Heart right ventricle (tissue), 16 donors: ENCODE data around the gene TFAP2C. TPM values are rescaled to one million over a fixed set of nuclear protein-coding genes. Genes with fewer than 3 reads are reported as not detected.

ENCODE experiments used
- ATAC-seq, 8 donors: fragments of 200-7000 bp; cut with Tn5 transposase; one replicate each; pipeline ENCODE4 v1.9.1; 2020; ENCODE audit warnings: mild to moderate bottlenecking in 8 of 8, moderate library complexity in 8 of 8, moderate number of reproducible peaks in 1 of 8
- DNase-seq, 2 donors: peaks; one replicate each; pipeline ENCODE4 v3.0.0-alpha.2; 2020
- H3K27ac ChIP-seq, 10 donors: fragments of 200-600 bp; sonication (generic) in 2 of 10; one replicate each; pipeline versions ENCODE4 v1.5.0 to v1.8.0; 2020 to 2022; ENCODE audit warnings: mild to moderate bottlenecking in 3 of 10
- H3K27me3 ChIP-seq, 7 donors: fragments of 200-600 bp; one replicate each; pipeline ENCODE4 v1.8.0; 2021 to 2022; ENCODE audit warnings: mild to moderate bottlenecking in 2 of 7
- H3K36me3 ChIP-seq, 9 donors: fragments of 200-600 bp; sonication (generic) in 1 of 9; one replicate each; pipeline versions ENCODE4 v1.5.0 to v1.8.0; 2020 to 2022; ENCODE audit warnings: mild to moderate bottlenecking in 2 of 9
- H3K4me1 ChIP-seq, 9 donors: fragments of 200-600 bp; sonication (generic) in 1 of 9; one replicate each; pipeline versions ENCODE4 v1.5.0 to v1.8.0; 2020 to 2022; ENCODE audit warnings: mild to moderate bottlenecking in 4 of 9
- H3K4me3 ChIP-seq, 10 donors: fragments of 200-600 bp; sonication (generic) in 2 of 10; one replicate each; pipeline versions ENCODE4 v1.5.0 to v1.8.0; 2020 to 2022; ENCODE audit warnings: mild to moderate bottlenecking in 7 of 10, moderate library complexity in 2 of 10
- H3K9me3 ChIP-seq, 11 donors: fragments of 200-600 bp in 10 of 11; sonication (generic) in 2 of 11; one replicate each; pipeline versions ENCODE4 v1.5.0 to v1.8.0; 2013 to 2022; ENCODE audit warnings: mild to moderate bottlenecking in 2 of 11, control low read depth in 1 of 11, moderate library complexity in 1 of 11
- CTCF ChIP-seq, 9 donors: fragments of 200-600 bp; sonication (generic) in 2 of 9; IDR thresholded peaks; one replicate each; pipeline versions ENCODE4 v1.5.0 to v1.8.0; 2021 to 2022; ENCODE audit warnings: antibody characterized with exemption in 9 of 9, mild to moderate bottlenecking in 5 of 9, moderate library complexity in 1 of 9
- WGBS, 2 donors: extraction: QIAGEN DNeasy Blood & Tissue Kit; methylation state at CpG; one replicate each; pipeline ENCODE4 v1.1.7; 2013; ENCODE audit warnings: inconsistent platforms in 1 of 2; 5-methylcytosine and 5-hydroxymethylcytosine counted together
- intact Hi-C, 10 donors: fragments of 100-400 bp; cut with DNase I; formaldehyde crosslinking; loops; one replicate each; pipeline versions ENCODE4 v1.11.1 to v1.14.2; 2022
- polyA plus RNA-seq, 2 donors: library from polyadenylated mRNA; stranded (reverse); fragments of 200-250 nt; gene quantifications; one replicate each; pipeline ENCODE4 v1.2.3, GENCODE V29; 2013
- total RNA-seq, 10 donors: library from RNA; stranded (reverse); fragmentation: NEBNext Ultra II Directional in 3 of 10; extraction: Animal tissue kit (Norgen Biotek cat#: 25700) in 3 of 10; gene quantifications; one replicate each; pipeline versions ENCODE4 v1.2.1 to v1.2.4, GENCODE V29; 2021 to 2023
- donor health status: Arrhythmogenic right ventricular cardiomyopathy.
- donor health status: ischemic (EF 13 %, LVEDD 7.1; RV severe dilation, severe dysfunction).
- donor health status: healthy with polysubstance abuse.
- donor health status: DM: no; HTN: yes; CAD: no.
- donor health status: DM: no; HTN: no; CAD: no.
- donor health status: ischemic (EF 25% LVEDD 6.9; RV normal size, moderate dysfunction).
- donor health status: ischemic (EF 25% LVEDD 5.7; RV mildly dilated, moderate dysfunction).
- donor health status: healthy.
- donor health status: DM: yes; HTN: yes; CAD: no.
- donor health status: Ischemic cardiomyopathy.
- donor health status: ischemic (EF 35%, LVEDD 5.7; RV mildly dilated, moderate dysfunction).
- donor health status: nonischemic (EF 11% LVEDD 7.7; RV severe dilation, severe dysfunction).
- donor health status: DM: yes; HTN: yes; CAD: no.
- donor health status: PGD.
- donor health status: ischemic (EF 29% LVEDD 5.4; RV normal size, mild dysfunction).
- donor health status: nonischemic (EF 23%, LVEDD 6.1; RV moderate dilation, normal function).

The TFAP2C gene
- total and polyA plus RNA-seq, 12 donors, result 0.03 to 0.49 (median 0.14) TPM; not detected in 2

GRCh38 chr20:56687061-56687460 is 58.0 kb downstream of the TFAP2C start:
- Histone ChIP-seq H3K9me3 (no peaks in the 10 kb centered on the region), H3K36me3 (no peaks in the 10 kb centered on the region), H3K4me3 (no peak overlapping the region), H3K4me1 (no peaks in the 10 kb centered on the region), H3K27me3 (peaks cover 0 to 56% (median 42%) of the 10 kb centered on the region in 7 donors), H3K27ac (no peak overlapping the region)
- no peak for TF ChIP-seq CTCF (IDR thresholded peaks at IDR 0.05)
- DNase-seq (no peak), ATAC-seq (no peak)
- intact Hi-C loops, result no loop called here
- WGBS, 2 donors, result 86 to 88% methylated on average over 7 of the region's 7 CpGs

- no peak overlapping the region for H3K4me3 ChIP-seq
- WGBS, 2 donors, result 77 to 80% methylated on average over 6 of the region's 6 CpGs
- intact Hi-C loops, result no loop called here
- no peak overlapping the region for H3K27ac ChIP-seq
- peaks cover 0 to 49% (median 37%) of the 10 kb centered on the region in 7 donors for H3K27me3 ChIP-seq
- H3K4me1 ChIP-seq, result no peaks in the 10 kb centered on the region
- TF ChIP-seq CTCF (IDR thresholded peaks at IDR 0.05), result no peak
- DNase-seq (no peak), ATAC-seq (no peak)
- H3K36me3 ChIP-seq, result no peaks in the 10 kb centered on the region
- H3K9me3 ChIP-seq, result no peaks in the 10 kb centered on the region
These were observed 59.0 kb downstream of the TFAP2C start for GRCh38 chr20:56688106-56688505.

Other genes starting within 250 kb of the TFAP2C start
- gene AURKA, start 237.1 kb upstream of the TFAP2C start, total RNA-seq, result 10 to 100 TPM in 1 of 10 donors, 1 to 10 TPM in 9; 3.9 to 12.2 (median 7.5) TPM
- 10 to 100 TPM in 1 of 2 donors, 1 to 10 TPM in 1; 2.4 to 11.0 TPM for gene AURKA, start 237.1 kb upstream of the TFAP2C start, polyA plus RNA-seq
- gene CSTF1, start 236.7 kb upstream of the TFAP2C start, total RNA-seq, result 10 to 100 TPM; 16.3 to 23.7 (median 21.6) TPM
- 10 to 100 TPM in 1 of 2 donors, 1 to 10 TPM in 1; 3.7 to 11.3 TPM for gene CSTF1, start 236.7 kb upstream of the TFAP2C start, polyA plus RNA-seq
- 1 to 10 TPM in 1 of 10 donors, under 1 TPM in 9; 0.22 to 2.8 (median 0.77) TPM for gene CASS4, start 217.0 kb upstream of the TFAP2C start, total RNA-seq
- under 1 TPM; 0.35 to 0.37 TPM for gene CASS4, start 217.0 kb upstream of the TFAP2C start, polyA plus RNA-seq
- gene RTF2, start 160.7 kb upstream of the TFAP2C start, total RNA-seq, result 10 to 100 TPM; 83.1 to 95.5 (median 88.6) TPM
- gene RTF2, start 160.7 kb upstream of the TFAP2C start, polyA plus RNA-seq, result 100 to 1,000 TPM in 1 of 2 donors, 10 to 100 TPM in 1; 29.1 to 113 TPM
- not detected for gene FAM209A, start 104.6 kb upstream of the TFAP2C start, total RNA-seq
- under 1 TPM in 1 of 2 donors, not detected in 1; 0.04 TPM for gene FAM209A, start 104.6 kb upstream of the TFAP2C start, polyA plus RNA-seq
- under 1 TPM in 1 of 10 donors, not detected in 9; 0.34 TPM for gene FAM209B, start 96.1 kb upstream of the TFAP2C start, total RNA-seq
- 1 to 10 TPM in 1 of 2 donors, under 1 TPM in 1; 0.62 to 1.1 TPM for gene FAM209B, start 96.1 kb upstream of the TFAP2C start, polyA plus RNA-seq